Erythroblast (primary cell): ENCODE results near the gene GCN1.

Experiments
- GATA1 ChIP-seq: IDR thresholded peaks from 2 replicates; pipeline ENCODE4 v1.6.1; 2011; ENCODE audit warnings: low read depth, mild to moderate bottlenecking, control low read depth, low read length, moderate library complexity
- POLR2A ChIP-seq: IDR thresholded peaks from 2 replicates; pipeline ENCODE4 v1.6.1; 2011; ENCODE audit warnings: mild to moderate bottlenecking, low read length

DNA sequence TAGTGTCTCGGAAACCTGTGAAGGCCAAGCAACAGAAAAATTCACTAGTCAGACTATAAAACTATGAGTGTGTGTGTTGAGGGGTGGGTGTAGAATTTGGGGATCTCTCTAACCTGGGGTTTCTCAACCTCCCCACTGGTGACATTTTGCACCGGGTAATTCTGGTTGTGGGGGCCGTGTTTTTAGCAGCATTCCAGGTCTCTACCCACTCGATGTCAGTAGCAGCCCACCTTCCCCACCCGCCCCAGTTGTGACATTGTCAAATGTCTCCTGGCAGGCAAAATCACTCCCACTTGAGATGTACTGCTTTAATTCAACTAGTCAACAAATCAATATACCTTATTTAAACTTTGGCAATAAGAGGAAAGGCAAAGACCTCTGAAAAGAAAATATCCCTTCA is 4.1 kb downstream of the GCN1 start:
- TF ChIP-seq POLR2A, result no peak
- no peak for TF ChIP-seq GATA1
